ENCODE data around the gene SLC1A4.
A peak's percentile ranks its signal among the peaks of the same experiment; 100 is the strongest.
"Not testable (repeated sequence)": the region's sequence is repeated elsewhere in the genome, so short reads cannot be mapped to it uniquely, and the experiment has no call there.

The SLC1A4 gene

GRCh38 chr2:64989126-64989981 lies at the start of gene SLC1A4:
Gene SLC1A4 (plus strand): TSS chr2:64989399. CDS start chr2:64989644, 245 bp downstream.
- DNase-seq (ENCODE audit: low read depth), result peak; percentile 71

DNA sequence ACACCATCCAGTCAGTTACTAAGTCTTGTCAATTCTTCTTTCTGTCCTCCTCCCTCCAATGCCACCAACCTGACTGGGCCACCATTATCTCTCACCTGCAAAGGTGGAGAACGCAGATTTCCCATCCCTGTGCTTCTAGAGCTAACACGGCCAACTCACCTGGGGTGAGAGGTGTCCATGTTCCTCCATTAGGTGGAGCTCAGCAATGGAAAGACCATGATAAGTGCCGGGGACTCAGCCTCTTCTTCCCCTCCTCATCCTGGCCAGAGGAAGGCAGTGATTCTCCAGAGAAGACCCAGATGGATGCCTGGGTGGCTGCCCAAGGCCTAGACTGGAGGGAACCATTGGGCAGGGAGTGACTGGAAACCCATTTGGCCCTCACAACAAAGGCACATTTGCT lies 48.1 kb upstream of the SLC1A4 start:
- no peak for DNase-seq (ENCODE audit: low read depth)

- no peak for DNase-seq (ENCODE audit: low read depth)
These were observed 47.4 kb upstream of the SLC1A4 start for GRCh38 chr2:64941801-64942200.

DNA sequence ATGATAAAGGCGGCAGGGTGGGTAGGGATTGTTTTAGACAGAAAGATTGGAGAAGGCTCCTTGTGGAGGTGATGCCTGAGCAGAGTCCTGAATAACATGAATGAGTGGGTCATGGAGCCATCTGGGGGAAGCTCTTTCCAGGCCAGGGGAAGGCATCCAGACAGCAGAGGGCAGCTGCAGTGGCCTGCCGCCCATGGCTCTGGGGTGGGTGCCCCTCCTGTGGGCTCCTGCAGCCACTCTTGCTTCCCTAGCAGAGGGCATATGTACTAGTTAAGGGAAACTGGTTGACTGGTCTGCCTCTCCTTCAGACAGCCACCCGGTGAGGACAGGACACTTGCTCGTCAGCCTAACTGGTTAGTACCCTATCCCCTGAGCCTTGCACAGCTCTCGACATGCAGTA lies 46.5 kb upstream of the SLC1A4 start:
- no peak for DNase-seq (ENCODE audit: low read depth)

DNA sequence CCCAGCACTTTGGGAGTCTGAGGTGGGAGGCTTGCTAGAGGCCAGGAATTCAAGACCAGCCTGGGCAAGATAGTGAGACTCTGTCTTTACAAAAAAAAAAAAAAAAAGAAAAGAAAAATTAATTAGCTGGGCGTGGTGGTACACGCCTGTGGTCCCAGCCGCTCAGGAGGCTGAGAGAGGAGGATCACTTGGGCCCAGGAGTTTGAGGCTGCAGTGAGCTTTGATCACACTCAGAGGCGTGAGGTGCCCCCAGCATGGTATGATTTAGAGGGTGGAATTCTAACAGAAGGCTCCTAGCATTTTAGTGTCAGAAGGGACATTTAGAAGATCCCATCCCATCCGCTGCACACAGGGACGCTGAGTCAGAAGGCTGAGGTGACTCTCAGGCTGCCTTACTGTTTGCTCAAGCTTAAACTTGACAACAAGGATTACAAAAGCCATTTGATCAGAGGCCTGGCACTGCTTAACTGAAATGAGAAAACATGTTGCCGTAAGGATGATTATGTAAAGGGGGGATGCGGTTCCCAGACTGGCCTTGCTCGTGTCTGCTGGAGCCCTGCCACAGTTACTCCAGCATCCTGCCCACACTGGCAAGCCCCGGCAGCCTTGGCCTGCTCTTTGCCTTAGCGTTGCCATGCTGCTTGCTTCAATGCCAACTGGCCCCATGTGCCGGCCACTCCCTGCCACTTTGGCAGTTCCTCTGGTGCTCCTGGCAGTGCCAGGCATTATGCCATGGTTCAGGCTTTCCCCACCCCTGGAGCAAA lies 45.6 kb upstream of the SLC1A4 start:
- no peak for DNase-seq (ENCODE audit: low read depth)

- no peak for DNase-seq (ENCODE audit: low read depth)
These were observed 44.7 kb upstream of the SLC1A4 start for GRCh38 chr2:64944484-64944883.

DNA sequence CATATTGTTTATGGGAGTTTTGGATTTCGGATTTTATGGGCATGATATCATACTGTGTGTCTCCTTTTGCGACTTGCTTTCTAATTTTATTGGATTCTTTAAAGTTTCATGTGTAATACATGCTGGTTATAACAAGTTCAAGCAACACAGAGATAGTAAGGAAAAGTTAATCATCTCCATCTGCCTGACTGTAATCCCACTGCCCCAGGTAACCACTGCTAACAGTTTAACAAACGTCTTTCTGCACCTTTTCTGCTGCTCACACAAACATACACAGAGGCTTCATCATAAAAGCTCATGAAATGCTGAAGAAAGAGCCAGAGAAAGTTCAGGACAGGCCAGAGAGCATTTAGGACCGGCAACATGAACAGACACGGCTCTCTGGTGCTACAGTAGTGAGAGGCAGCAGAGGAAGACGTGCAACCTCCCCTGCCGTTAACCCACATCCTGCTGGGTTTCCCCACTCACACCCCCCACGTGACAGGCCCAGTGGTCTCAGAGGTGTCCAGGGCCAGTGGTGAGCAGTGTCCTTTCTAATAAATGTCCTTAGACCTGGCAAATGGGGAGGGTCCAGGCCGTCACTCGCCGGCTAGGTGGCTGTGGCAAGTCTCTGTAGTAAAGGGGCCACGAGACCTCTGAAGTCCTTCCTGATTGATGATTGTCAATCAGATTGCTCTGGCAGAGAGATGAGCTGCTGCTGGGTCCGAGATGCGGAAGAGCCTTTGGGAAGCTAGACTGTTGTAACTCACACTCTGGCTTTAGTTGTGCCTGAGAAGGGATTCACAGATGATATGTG lies 43.0 kb upstream of the SLC1A4 start:
- DNase-seq (ENCODE audit: low read depth), result no peak

GRCh38 chr2:64946769-64947247 lies 42.4 kb upstream of the SLC1A4 start:
- DNase-seq (ENCODE audit: low read depth), result no peak

- DNase-seq (ENCODE audit: low read depth), result no peak
These were observed 41.3 kb upstream of the SLC1A4 start for GRCh38 chr2:64947885-64948284.

DNA sequence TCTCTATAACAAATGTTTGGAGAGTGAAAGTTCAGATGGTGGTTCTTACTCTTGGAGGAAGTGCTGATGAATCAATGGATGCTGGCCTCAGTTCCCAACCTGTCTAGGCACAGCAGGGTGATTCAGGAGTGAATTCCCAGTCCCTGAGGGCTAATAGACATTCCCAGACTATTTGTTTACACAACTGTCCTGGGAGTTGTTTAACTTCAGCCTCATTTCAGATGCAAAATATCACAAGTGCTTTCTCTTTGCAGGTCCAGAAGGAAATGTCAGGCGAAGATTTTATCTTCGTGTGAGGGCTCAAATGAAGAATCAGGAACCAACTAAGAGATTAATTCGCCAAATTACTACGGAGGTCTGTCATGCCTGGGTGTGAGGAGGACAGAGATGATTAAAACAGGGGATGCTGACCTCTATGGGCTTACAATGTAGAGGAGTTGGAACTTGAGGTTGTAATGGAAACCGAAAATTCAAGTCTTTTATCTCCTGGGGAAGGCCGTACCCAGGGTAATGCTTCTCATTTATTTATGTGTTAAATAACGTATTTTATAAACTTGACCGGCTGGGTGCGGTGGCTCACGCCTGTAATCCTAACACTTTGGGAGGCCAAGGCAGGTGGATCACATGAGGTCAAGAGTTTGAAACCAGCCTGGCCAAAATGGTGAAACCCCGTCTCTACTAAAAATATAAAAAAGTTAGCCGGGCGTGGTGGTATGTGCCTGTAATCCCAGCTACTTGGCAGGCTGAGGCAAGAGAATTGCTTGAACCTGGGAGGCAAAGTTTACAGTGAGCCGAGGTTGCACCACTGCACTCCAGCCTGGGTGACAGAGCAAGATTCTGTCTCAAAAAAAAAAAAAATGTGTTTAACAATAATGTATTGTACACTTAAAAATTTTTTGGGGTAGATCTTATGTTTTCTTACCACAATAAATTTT lies 38.7 kb upstream of the SLC1A4 start:
- no peak for DNase-seq (ENCODE audit: low read depth)

DNA sequence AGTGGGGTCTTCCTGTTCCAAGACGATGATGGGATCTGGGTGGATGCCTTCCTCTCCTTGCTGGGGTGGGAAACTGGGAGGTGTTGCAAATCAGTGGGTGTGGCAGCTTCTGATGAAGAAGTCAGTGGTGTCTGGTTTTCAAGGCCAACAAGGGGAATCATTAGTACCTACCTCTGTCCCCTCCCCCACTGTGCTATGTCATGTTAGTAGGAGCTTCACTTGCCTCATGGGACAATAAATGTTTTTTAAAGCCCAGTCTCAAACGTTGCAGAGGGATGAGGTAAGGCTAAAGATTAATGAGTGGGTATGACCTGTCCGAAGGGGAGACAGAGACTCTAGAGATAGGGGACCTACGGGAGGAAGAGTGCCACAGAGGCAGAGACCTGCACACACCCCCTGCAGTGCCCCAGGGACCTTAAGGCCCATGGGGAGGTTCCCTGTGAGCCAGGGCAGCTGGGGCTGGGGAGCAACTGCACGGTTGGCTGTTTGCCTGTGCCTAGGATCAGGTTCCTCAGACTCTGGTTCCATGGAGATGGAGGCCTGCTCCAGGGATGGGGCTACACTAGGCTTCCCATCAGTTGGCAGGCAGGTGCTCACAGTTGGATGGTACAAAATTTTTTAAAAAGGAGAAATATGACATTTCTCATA lies 37.8 kb upstream of the SLC1A4 start:
- no peak for DNase-seq (ENCODE audit: low read depth)

GRCh38 chr2:64952096-64952495 lies 37.1 kb upstream of the SLC1A4 start:
- no peak for DNase-seq (ENCODE audit: low read depth)

- no peak for DNase-seq (ENCODE audit: low read depth)
These were observed 36.4 kb upstream of the SLC1A4 start for GRCh38 chr2:64952511-64953482.

DNA sequence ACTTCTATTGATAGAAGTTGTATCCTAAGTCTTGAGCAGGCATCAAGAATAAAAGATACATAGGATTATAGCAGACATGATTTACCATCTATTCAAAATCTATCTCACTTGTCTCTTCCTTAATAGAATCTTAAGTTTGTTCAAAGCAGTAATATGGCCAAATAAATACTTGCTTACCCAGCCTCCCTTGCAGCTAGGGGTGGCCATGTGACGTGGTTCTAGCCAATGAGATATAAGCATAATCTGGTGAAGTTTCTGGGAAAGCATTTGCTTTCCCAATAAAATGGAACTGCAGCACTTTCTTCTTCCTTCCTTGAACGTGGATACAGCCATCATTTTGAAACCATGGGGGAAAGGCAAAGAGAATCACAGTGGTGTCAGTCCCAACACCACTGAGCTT lies 33.7 kb upstream of the SLC1A4 start:
- no peak for DNase-seq (ENCODE audit: low read depth)

DNA sequence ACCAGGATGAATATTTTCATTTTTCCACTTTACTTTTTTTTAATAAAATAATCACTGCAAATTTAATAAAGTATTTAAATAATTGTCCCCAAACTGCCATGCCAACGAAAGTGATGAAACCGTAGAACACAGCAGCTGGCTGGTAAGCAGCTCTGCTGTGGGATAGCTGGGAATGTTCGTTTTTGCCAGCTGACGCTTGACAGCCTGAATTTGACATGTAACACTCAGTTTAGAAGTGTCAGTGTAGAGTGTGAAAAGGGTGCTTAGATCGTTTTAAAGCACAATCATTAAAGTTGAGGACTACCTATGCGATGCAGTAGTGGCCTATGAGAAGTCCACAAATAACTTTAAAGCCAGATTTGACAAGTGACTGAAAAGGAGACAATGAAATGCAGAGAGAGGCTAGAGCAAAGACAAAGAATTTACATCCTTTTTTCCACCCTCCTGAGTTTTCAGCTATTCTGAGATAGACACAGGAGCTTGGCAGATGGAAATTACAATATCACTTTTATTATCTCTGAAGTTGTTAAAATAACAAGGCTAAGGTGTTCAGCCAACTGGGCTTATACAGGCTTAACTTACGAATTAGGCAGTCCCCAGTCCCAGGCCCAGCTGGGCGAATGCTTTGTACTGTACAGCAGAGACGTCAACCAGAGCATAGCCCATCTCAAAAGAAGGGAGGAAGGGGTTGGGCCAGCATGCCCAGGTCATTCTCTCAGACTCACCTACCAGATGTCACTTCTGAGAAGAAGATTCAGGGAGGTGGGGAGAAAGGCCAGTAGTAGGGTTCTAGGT lies 31.9 kb upstream of the SLC1A4 start:
- no peak for DNase-seq (ENCODE audit: low read depth)

DNA sequence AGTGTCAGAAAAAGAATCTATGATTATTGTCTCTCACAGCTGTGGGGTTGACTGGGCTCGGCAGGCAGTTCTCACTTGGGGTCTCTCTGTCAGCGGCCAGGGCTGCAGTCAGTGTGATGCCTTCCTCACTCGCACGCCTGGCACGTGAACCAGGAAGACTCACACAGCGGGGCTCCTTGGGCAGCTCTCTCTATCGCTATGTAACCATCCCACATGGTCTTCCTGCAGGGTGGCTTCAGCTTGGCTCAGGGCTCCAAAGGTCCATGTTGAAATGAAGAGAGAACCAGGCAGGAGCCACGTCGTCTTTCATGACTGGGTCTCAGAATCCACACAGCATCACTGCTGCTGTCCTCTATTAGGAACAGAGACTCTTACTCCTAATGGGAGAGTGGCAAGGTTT lies 30.6 kb upstream of the SLC1A4 start:
- no peak for DNase-seq (ENCODE audit: low read depth)

GRCh38 chr2:64960819-64961218 lies 28.4 kb upstream of the SLC1A4 start:
- DNase-seq (ENCODE audit: low read depth), result no peak

DNA sequence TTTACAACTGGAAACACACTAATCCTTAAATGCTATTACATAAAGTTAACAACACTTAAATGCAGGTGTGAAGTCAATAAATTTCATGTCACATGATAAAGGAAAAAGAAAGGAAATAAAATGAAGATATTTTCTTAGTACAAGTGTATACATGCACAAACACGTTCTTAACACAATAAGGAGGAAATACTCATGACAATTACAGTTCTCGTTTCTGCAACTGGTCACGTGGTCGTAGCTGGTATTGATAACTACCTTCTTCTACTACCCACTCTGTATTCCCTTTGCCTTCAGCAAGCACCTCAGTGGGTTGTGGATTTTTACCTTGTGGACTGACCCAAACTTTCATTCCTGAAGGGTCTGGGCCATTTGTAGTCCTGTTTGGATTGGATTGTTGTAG lies 26.1 kb upstream of the SLC1A4 start:
- DNase-seq (ENCODE audit: low read depth), result not testable (repeated sequence)

- no peak for DNase-seq (ENCODE audit: low read depth)
These were observed 25.5 kb upstream of the SLC1A4 start for GRCh38 chr2:64963719-64964118.
